GM18502 (cell line): ENCODE results near the gene MED8.
"Not testable (repeated sequence)": the region's sequence is repeated elsewhere in the genome, so short reads cannot be mapped to it uniquely, and the experiment has no call there.

ENCODE experiments used
- ATAC-seq: cut with Tn5 transposase; IDR thresholded peaks from one replicate; pipeline ENCODE4 v1.9.1; 2021; ENCODE audit warnings: mild to moderate bottlenecking; ENCODE audit not compliant: unreplicated experiment, poor library complexity

Gene MED8

GRCh38 chr1:43422995-43423671 is 33.5 kb upstream of the MED8 start:
- no peak for ATAC-seq

DNA sequence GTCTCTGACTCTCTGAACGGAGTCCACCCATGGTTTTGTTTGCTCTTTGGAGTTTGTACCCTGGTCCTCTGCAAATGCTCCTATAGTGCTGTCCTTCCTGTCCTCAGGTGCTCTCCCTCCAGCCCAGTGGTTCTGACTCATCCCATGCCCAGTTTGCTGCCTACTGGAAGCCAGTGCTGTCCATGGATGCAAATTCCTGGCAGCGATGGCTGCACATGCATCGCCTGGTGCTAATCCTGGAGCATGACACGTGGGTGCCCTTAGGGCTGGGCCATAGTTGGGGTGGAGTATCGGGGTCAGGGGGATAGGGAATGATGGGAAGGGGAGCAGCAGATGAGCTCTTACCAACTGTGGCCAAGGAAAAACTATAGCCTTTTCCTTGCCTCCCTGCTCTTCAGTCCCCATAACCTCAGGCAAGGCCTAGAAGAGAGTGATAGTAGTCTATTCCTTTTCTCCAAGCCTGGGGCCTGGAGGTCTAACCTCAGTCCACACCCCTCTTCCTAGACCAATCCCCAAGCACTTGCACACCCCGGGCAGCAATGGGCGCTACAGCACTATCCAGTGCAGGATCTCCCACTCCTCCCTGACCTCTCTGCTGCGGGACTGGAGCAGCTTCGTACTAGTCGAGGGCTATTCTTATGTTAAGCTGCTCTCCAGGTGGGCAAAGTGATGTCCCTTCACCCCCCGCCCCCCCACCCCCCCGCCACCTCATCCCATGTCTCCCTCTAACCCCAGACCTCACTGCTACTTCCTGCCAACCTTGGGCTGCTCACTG is 32.6 kb upstream of the MED8 start:
- no peak for ATAC-seq

GRCh38 chr1:43421396-43421795 is 31.8 kb upstream of the MED8 start:
- no peak for ATAC-seq

DNA sequence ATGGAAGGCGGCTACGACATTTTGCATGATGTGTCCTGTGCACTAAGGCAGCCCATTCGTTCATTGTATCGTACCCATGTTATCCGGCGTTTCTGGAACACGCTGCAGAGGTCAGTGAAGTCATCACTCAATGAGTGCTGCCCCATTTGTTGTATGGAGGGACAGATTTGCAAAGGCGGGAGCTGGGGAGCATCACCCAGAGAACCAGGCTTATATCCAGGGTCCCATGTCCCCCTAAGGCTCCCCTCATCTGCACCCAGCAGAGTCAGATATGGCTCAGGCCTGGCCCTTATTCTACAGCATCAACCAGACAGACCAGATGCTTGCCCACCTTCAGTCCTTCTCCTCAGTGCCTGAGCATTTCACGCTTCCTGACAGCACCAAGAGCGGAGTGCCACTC is 31.3 kb upstream of the MED8 start:
- no peak for ATAC-seq

- ATAC-seq: no peak
These were observed 30.2 kb upstream of the MED8 start for GRCh38 chr1:43419627-43420425.

- no peak for ATAC-seq
These were observed 29.3 kb upstream of the MED8 start for GRCh38 chr1:43418858-43419257.

- no peak for ATAC-seq
These were observed 26.3 kb upstream of the MED8 start for GRCh38 chr1:43415901-43416300.

DNA sequence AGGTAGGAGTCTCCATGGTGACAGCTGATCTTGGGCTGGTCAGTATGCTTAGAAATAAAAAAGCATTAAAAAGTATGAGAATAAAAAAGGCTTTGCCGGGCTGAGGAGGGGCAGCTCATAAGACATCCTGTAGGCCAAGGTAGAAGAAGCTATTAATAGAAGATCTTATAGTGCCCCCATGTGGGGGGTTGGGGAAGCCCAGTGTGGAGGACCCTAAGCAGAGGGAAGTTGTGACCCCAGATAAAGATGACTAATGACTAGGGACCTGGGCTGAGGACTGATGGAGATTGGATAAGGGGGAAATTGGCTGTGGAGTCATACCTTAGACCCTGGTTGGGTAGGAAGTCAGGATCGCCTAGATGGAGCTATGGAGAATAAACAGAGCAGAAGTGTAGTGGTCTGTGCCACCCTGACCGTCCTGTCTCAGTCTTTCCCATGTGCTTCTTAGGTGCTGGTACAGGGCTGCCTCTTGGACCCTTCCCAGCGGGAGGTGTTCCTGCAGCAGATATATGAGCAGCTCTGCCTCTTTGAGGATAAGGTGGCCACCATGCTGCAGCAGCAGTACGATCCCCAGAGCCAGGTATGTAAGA is 25.1 kb upstream of the MED8 start:
- no peak for ATAC-seq

DNA sequence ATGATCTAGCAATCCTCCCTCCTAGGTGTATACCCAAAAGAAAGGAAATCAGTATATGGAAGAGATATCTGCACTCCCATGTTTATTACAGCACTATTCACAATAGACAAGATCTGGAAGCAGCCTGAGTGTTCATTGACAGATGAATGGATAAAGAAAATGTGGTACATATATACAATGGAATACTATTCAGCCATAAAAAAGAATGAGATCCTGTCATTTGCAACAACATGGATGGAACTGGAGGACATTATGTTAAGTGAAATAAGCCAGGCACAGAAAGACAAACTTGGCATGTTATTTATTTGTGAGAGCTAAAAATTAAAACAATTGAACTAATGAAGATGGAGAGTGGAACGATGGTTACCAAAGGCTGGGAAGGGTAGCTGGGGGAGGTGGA is 23.8 kb upstream of the MED8 start:
- not testable (repeated sequence) for ATAC-seq

- ATAC-seq: no peak
These were observed 21.0 kb upstream of the MED8 start for GRCh38 chr1:43410571-43410970.

GRCh38 chr1:43405876-43406234 is 16.3 kb upstream of the MED8 start:
- ATAC-seq: no peak

DNA sequence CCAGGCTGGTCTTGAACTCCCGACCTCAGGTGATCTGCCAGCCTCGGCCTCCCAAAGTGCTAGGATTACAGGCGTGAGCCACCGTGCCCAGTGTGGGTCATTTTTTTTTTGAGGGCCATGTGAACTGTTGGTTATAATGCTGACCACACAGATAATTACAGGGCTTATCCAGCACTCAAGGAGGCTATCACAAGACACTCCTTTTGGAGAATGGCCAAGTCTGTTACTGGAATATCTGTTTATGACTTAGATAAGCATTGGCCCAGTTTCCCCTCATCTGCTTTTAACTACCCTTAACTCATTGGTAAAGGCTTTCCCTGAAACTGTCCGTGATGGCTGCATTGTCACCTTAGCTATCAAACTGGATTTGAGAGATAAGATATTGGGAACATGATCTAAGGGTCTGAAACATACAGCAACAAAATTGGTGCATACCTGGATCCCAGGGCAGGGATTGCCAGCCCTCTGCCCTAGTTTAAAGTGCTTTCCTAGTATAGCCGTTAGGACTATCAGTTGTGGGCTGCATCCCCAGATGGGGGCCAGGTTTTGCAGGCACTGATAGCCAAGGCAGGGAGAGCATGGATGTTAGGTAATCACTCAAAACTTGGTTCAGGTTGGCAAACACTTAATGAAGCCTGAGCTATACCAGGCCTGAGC is 15.7 kb upstream of the MED8 start:
- no peak for ATAC-seq

DNA sequence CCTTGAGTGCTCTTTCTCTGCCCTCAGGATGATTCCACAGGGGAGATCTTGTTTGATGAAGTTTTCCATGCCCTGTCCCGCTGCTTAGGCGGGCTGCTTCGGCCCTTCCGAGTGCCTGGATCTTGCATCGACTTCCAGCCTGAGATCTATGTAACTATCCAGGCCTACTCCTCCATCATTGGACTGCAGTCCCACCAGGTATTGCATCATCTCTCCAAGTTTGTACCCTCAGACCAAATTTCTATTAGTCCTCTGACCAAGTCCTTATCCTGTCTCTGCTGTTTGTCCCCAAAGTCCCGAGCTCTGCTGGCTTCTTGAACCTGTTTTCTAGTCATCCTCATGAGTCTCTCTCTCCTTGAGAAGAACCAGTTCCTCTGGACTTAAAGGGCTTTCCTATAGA is 14.8 kb upstream of the MED8 start:
- no peak for ATAC-seq

- ATAC-seq: no peak
These were observed 12.7 kb upstream of the MED8 start for GRCh38 chr1:43402089-43402865.

GRCh38 chr1:43400441-43400840 is 10.8 kb upstream of the MED8 start:
- not testable (repeated sequence) for ATAC-seq

GRCh38 chr1:43398227-43398626 is 8.6 kb upstream of the MED8 start:
- ATAC-seq: no peak

DNA sequence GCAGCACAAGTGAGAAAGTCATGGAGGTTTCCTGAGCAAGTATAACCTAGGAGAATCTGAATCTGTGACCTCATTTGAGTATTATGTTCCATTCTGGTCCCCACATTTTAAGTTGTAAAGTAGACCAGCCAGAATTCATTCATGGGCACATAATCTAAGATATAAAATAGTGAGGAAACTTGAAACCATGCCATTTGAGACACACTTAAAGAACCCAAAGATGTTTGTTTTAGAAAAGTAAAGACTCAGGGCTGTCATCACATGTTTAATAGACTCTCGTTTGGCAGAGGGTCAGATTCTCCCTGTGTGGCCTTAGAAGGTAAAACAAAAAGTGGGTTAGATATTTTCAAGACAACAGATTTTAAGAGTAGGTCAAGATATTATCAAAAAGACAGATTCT is 6.5 kb upstream of the MED8 start:
- no peak for ATAC-seq

DNA sequence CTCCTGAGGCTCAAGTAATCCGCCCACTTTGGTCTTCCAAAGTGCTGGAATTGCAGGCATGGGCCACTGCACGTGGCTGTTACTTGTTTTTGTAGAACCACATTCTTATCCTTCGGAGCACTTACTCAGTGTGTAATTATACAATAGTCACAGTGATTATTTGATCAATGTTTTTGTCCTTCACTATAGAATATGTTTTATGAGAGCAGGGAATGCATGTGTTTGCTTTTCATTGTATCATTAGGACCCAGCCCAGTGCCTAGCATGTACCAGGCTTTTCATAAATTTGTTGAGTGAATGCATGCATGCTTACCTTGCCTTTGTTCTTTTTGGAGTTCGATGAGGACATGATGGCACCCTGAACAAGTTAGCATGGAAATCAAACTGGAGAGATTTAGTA is 5.9 kb upstream of the MED8 start:
- no peak for ATAC-seq

DNA sequence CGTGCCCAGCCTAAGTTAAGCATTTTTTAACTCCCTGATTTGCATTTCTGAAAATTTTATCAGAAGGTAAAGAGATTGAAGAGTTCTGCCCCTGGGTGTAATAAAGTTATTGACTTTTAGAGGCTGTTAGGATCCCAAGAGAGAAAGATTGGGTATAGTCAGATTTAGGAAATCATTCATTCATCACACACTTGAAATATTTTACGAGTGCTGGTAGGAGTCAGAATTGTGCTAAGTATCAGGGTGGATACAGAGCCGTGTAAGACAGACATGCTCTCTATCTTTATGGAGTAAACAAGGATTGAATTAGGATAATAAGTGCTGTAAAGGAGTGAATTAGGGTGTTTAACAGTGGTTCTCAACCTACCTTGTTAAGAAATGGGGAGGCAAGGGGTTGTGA is 3.1 kb upstream of the MED8 start:
- ATAC-seq: no peak

DNA sequence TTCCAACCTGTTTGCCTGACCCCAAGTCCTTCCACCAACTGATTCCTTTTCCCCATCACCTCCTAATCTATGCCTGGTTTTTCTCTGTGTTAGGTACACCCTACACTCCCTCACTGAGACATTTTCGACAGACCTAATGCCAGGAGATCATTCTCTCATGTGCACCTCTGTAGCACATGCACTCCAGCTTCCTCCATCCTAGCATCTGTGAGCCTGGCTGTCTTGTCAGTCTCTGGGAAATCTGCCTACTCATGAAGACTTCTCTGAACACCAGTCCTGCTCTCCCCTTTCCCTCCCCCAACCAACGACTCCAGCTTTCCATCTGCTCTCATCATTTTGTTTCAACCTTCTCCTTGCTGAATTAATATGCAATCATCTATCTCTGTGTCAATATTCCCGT is 987 bp downstream of the MED8 start:
- ATAC-seq: no peak
